ENCODE measurements around the gene B3GNT2. TPM values are rescaled to one million over a fixed set of nuclear protein-coding genes. Genes with fewer than 3 reads are reported as not detected.
A peak's percentile ranks its signal among the peaks of the same experiment; 100 is the strongest.

B3GNT2 gene
- total RNA-seq, 4 donors from 2014 or later = 12.6 to 41.9 (median 28.0) TPM

DNA sequence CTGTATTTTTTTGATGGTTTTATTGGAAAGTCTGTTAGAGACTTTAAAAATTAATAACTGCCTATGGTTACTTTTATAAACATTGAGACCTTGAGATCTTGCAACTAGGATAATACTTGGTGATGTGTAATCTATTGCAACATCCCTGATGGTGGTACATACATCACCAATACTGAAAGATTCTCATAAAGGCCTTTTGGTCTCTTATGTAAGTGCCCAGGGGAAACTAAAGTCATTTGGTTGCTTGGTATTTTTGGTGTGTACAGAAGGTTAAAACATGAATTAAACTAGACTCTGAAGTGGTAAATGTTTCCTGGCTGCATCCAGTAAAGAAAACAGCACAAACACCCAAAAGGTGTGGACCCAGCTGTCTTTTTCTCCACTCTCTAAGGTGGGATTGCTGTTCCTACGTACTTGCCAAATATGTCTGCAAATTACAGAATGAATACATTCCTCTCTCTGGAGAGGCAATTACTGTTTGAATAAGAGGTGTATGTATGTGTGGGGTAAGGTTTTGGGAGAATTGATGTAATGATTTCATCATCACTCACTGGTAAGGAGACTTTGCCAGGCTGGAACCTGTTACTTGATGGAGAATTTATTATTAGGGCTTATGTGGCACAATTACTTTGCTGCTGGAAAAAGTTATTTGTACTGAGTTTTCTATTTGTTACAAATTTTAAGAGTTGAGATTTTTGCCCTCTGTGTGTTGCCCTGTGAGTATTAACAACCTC is 3.6 kb downstream of the B3GNT2 start:
- Histone ChIP-seq H3K36me3 (no peaks in the 10 kb centered on the region), H3K27me3 (no peaks in the 10 kb centered on the region), H3K4me1 (peaks cover 0 to 68% (median 22%) of the 10 kb centered on the region in 4 donors), H3K27ac (peak overlapping the region in 1 of 4 donors; percentile 7), H3K4me3 (no peak overlapping the region), H3K9me3 (no peaks in the 10 kb centered on the region)
- no peak for DNase-seq (ENCODE audit: low spot score in 2 of 2)
- WGBS, 2 donors = 54 to 68% methylated on average over 1 of the region's 1 CpG
- TF ChIP-seq POLR2A (IDR thresholded peaks at IDR 0.05) = no peak
- TF ChIP-seq EP300 (IDR thresholded peaks at IDR 0.05) = no peak
- TF ChIP-seq, protein P1, sequence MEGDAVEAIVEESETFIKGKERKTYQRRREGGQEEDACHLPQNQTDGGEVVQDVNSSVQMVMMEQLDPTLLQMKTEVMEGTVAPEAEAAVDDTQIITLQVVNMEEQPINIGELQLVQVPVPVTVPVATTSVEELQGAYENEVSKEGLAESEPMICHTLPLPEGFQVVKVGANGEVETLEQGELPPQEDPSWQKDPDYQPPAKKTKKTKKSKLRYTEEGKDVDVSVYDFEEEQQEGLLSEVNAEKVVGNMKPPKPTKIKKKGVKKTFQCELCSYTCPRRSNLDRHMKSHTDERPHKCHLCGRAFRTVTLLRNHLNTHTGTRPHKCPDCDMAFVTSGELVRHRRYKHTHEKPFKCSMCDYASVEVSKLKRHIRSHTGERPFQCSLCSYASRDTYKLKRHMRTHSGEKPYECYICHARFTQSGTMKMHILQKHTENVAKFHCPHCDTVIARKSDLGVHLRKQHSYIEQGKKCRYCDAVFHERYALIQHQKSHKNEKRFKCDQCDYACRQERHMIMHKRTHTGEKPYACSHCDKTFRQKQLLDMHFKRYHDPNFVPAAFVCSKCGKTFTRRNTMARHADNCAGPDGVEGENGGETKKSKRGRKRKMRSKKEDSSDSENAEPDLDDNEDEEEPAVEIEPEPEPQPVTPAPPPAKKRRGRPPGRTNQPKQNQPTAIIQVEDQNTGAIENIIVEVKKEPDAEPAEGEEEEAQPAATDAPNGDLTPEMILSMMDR (IDR thresholded peaks at IDR 0.05) = no peak

GRCh38 chr2:62200291-62200841 is 4.5 kb downstream of the B3GNT2 start:
- 86% methylated on average over 4 of the region's 4 CpGs for WGBS, 2 donors
- Histone ChIP-seq H3K36me3 (no peaks in the 10 kb centered on the region), H3K27me3 (no peaks in the 10 kb centered on the region), H3K4me3 (no peak overlapping the region), H3K4me1 (peaks cover 0 to 63% (median 18%) of the 10 kb centered on the region in 4 donors), H3K27ac (peak overlapping the region in 1 of 4 donors; percentile 7), H3K9me3 (no peaks in the 10 kb centered on the region)
- no peak for DNase-seq (ENCODE audit: low spot score in 2 of 2)
- TF ChIP-seq, protein P1 (IDR thresholded peaks at IDR 0.05) = no peak
- no peak for TF ChIP-seq EP300 (IDR thresholded peaks at IDR 0.05)
- TF ChIP-seq POLR2A (IDR thresholded peaks at IDR 0.05) = no peak

GRCh38 chr2:62200868-62201267 is 5.0 kb downstream of the B3GNT2 start:
- no peaks in the 10 kb centered on the region for H3K9me3 ChIP-seq
- H3K27ac ChIP-seq = no peak overlapping the region
- no peak overlapping the region for H3K4me3 ChIP-seq
- H3K27me3 ChIP-seq = no peaks in the 10 kb centered on the region
- DNase-seq (ENCODE audit: low spot score in 2 of 2) = no peak
- no peak for TF ChIP-seq EP300 (IDR thresholded peaks at IDR 0.05)
- no peak for TF ChIP-seq POLR2A (IDR thresholded peaks at IDR 0.05)
- TF ChIP-seq, protein P1 (IDR thresholded peaks at IDR 0.05) = no peak
- H3K36me3 ChIP-seq = no peaks in the 10 kb centered on the region
- 82 to 83% methylated on average over 3 of the region's 3 CpGs for WGBS, 2 donors
- H3K4me1 ChIP-seq = peaks cover 0 to 64% (median 17%) of the 10 kb centered on the region in 4 donors

DNA sequence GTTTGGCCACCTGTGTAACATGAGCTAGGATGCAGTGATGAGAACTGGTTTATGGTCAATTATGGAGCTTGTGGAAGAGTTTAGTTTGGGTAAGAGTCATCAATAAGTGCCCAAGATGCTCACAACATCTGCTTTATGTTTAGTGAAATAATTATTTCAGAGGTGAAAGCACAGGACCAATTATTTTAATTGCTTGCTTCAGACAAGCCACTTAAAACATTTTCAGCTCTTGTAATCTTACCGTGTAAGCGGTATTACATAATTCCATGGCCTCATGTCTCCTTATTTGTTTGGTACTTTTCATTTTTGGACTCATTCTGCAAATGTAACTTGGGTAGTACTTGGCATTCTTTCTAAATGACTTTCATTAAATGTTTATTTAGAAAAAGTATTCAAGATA is 5.4 kb downstream of the B3GNT2 start:
- H3K4me1 ChIP-seq = peaks cover 0 to 64% (median 17%) of the 10 kb centered on the region in 4 donors
- no peak for TF ChIP-seq POLR2A (IDR thresholded peaks at IDR 0.05)
- TF ChIP-seq, protein P1 (IDR thresholded peaks at IDR 0.05) = no peak
- TF ChIP-seq EP300 (IDR thresholded peaks at IDR 0.05) = no peak

DNA sequence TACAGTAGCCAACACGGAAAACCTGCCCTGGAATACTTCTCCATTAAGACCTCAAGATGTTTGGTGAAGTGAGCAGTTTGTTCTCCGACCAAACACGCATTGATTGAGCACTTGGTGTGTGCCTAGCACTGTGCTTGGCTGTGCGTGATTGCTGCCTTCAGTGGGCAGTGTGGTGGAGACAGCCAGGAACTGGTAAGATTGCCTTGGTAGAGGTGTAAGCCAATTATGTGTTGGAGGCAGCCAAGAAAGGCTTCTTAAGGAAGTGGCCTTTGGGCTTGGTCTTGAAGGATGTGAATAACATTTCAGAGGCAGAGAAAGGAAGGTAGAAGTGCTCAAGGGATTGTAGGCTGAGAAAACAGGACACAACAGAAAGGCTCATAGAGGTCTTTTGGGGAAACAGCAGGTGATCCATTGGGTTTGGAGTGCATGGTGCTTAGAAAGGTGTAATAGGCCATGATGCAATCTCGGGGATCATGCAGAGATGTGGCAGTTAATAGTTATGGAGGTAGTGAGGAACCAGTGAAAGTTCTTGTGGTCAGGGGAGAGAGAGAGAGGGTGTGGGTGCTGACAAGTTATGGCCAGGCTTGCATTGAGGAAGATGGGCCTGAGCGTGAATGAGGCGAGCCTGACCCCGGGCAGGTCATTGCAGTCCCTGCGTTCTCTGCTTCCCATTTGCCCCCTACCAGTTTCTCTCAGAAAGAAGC is 6.3 kb downstream of the B3GNT2 start:
- H3K9me3 ChIP-seq = no peaks in the 10 kb centered on the region
- H3K4me3 ChIP-seq = no peak overlapping the region
- no peaks in the 10 kb centered on the region for H3K36me3 ChIP-seq
- DNase-seq (ENCODE audit: low spot score in 2 of 2) = no peak
- TF ChIP-seq POLR2A (IDR thresholded peaks at IDR 0.05) (no peak), EP300 (IDR thresholded peaks at IDR 0.05) (no peak)
- TF ChIP-seq, protein P1 (IDR thresholded peaks at IDR 0.05) = no peak
- no peaks in the 10 kb centered on the region for H3K27me3 ChIP-seq
- 84 to 85% methylated on average over 9 of the region's 9 CpGs for WGBS, 2 donors
- no peak overlapping the region for H3K27ac ChIP-seq
- peaks cover 0 to 68% (median 17%) of the 10 kb centered on the region in 4 donors for H3K4me1 ChIP-seq

More for the DNA sequence above, 5.4 kb downstream of the B3GNT2 start:
- Histone ChIP-seq H3K27ac (no peak overlapping the region), H3K9me3 (no peaks in the 10 kb centered on the region), H3K27me3 (no peaks in the 10 kb centered on the region), H3K4me3 (no peak overlapping the region), H3K36me3 (no peaks in the 10 kb centered on the region)
- 73 to 74% methylated on average over 2 of the region's 2 CpGs for WGBS, 2 donors
- no peak for DNase-seq (ENCODE audit: low spot score in 2 of 2)
